Activated CD8-positive, alpha-beta memory T cell treated with anti-CD3 and anti-CD28 coated beads for 24 hours (primary cell): ENCODE results near the gene OGDH.

Experiments used
- DNase-seq: peaks from one replicate; pipeline ENCODE4 v3.0.0-alpha.2; 2020

Gene OGDH

DNA sequence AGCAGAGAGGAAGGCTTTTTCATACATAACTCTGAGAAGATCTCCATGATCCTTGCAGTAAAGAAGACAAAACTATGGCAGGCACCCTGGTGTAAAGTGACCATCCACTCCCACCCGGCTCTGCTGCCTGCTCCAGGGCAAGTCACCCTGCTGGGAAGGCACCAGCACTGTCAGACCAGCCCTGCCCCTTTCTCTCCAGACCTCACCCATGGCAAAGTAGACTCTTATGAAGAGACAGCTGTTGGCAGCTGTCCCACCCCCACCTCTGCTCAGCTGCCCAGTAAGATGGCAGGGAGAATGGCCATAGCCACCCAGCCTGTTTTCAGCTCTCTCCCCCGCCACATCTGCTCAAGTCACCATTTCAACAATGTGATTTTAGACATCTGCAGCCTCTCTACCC lies 133.6 kb downstream of the OGDH start:
- no peak for DNase-seq

DNA sequence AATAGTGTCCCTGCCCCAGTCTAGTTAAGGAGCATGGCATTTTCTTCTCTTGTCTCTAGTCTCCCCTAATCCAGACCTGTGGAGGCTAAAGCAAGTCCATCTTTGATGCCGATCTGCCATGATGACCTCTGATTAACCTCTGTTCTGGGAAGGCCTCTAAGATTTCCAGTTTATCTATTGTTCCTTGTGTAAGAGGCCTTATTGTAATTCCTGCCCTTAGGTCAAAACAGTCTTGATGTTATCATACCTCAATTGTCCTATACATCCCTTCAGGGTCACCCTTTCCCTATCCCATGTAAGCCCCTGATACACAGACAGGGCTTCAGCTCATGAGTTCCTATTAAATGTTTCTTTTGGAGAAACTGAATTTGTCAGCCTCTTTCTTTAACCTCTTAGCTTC lies 137.3 kb downstream of the OGDH start:
- DNase-seq: no peak

DNA sequence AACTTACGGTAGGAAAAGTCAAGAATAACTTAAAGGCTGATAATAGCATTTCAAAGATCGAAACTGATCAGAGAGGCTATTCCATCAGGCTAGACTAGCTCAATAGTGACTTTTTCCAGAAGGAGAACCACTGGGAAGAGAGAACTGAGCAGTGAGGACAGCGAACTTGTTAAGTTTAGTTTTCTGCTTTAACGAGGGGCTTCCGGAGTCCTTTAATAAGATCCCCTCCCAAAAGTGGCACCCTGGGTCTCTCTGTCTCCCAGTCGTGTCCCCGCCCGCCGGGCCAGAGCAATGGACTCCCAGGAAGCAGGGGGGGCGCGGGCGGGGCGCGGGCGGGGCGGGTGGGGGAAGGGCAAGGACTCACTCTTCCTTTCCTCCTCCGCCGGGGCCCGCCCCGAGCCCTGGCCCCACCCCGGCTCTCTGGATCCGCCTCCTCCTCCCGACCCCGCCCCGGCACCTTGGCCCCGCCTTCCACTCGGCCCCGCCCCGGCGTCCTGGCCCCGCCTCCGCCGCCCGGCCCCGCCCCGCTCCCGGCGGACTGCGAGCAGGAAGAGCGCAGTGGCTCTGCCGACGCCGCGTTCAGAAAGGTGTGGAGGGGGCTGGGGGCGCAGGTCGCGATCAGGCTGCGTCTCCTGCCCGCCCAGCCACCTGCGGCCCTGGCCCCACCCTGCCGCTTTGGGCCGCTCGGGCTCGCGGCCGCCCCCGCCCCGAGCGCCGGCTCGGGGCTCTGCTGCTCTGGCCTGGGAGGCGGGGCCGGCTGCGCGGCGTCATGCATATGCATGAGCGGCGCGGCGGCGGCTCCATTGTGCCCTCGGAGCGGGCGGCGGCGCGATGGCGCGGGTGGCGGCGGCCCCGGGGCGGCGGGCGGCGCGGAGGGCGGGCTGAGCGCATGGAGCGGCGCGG lies 141.9 kb downstream of the OGDH start, which contains the start of gene ZMIZ2:
TSS of gene ZMIZ2 (plus strand) at position 803 of the 903 bp plus-strand sequence. CDS start 7,403 bp downstream, outside the sequence.
- DNase-seq: peak; percentile 99

DNA sequence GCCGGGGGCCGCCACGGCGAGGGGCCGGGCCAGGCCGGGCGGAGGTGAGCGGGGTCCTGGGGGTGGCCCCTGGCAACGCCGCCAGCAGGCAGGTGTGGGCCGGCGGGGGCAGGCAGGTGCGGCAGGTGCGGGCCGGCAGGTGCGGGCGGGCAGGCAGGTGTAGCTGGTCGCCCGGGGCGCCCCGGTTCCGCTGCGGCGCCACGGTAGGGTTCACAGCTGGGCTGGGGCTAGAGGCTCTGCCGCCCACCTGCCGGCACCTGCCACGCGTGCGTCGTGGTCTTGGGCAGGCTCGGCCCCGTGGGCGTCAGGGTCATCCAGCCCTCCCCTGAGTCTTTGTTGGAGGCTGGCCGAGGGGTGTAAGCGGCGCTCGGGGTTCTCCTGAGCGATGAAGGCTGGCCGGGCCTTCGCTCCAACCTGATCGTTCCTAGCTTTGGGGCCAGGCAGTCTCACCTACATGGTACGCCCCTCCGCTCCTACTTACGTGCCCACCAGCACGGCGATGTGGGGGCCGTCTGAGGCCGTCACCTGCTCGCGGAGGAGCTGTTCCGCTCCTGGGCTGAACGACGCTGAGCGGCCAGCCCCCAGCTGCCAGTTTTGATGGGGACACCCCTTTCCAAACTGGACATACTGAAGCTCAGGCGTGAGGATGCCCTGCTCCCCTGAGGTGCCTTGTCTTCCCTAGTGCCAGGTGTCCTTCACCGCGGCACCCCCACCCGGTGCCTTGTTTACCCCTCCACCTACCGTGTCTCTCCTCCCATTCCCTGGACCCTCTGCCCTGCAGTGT lies 142.7 kb downstream of the OGDH start:
- peak; percentile 71 for DNase-seq

- no peak for DNase-seq
Measured at GRCh38 chr7:44749992-44750391, 143.6 kb downstream of the OGDH start.

DNA sequence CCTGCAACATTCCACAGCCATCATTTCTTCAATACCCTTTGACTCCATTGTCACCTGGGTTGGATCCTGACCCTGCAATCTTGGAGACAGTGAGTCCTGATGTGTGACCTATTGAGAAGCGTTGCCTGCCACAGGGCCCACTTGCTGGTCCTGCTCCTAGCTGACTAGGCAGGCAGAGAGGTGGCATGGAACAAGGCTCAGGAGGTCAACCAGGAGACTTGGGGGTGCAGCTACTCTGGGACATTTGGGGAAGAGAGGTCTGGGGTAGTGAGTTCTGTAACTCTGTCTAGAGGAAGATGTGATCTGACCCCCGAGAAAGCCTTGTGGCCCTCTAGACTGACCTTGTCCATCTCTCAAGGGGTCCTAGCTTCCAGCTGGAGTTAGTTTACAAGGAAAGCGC lies 144.0 kb downstream of the OGDH start:
- DNase-seq: no peak

- DNase-seq: peak; percentile 73
Measured at GRCh38 chr7:44750921-44751571, 144.6 kb downstream of the OGDH start.

- DNase-seq: no peak
Measured at GRCh38 chr7:44752822-44753221, 146.4 kb downstream of the OGDH start.

- no peak for DNase-seq
Measured at GRCh38 chr7:44754802-44755697, 148.6 kb downstream of the OGDH start.

DNA sequence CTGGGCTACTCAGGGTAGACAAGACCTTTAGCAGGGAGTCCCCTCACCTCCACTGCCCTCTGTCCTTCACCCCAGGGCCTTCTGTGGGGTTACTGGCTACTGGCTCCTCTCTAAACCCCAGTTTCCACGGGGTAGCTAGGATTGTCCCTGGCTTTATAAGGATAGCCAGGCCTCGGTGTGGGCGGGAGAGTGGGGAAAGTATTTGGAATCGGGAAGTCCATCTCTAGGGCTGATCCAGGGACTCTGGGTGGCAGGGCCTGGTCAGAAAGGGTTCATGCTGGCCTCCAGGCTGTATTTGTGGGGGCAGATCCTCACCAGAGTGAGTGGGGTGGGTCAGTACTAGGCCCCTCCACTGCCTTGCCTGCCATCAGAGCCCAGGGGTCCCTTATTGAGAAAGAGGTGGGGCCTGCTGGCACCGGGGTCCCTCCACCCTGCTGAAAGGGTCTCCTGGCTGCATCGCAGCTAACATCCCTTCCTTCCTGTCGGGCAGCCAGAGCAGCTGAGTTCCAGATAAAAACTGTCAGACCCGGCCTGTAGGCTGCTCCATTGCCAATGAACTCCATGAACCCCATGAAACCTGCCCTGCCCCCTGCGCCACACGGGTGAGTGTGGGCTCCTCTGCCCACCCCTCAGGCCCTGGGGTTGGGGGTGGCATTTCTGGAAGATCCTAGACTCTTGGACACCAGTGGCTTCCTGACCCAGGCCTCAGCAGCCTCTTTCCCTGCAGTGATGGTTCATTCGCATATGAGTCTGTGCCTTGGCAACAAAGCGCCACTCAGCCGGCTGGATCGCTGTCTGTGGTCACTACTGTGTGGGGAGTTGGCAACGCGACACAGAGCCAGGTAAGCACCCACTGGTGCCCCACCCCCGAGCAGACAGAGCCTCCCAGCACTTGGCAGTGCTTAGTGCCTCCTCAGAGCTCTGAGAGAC lies 149.5 kb downstream of the OGDH start:
- DNase-seq: no peak

DNA sequence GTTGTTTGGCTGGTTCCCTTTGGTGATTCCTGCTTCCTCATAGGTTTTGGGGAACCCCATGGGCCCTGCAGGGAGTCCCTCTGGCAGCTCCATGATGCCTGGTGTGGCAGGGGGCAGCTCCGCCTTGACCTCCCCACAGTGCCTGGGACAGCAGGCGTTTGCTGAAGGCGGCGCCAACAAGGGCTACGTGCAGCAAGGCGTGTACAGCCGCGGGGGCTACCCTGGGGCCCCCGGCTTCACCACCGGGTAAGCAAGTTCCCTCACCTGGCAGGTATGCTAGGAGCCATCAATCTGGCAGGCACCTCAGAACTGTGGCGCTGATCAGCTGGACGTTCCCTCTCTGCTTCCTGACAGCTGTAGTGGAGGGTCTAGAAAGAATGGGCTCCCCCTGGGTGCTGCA lies 150.5 kb downstream of the OGDH start:
- no peak for DNase-seq

- no peak for DNase-seq
Measured at GRCh38 chr7:44757311-44757710, 150.9 kb downstream of the OGDH start.

- DNase-seq: no peak
Measured at GRCh38 chr7:44757739-44758138, 151.3 kb downstream of the OGDH start.
